HG03460 (cell line): ENCODE data around the gene ZNF775.

ENCODE experiments used
- ATAC-seq: cut with Tn5 transposase; IDR thresholded peaks from one replicate; pipeline ENCODE4 v1.9.1; 2021; ENCODE audit not compliant: unreplicated experiment

The ZNF775 gene

DNA sequence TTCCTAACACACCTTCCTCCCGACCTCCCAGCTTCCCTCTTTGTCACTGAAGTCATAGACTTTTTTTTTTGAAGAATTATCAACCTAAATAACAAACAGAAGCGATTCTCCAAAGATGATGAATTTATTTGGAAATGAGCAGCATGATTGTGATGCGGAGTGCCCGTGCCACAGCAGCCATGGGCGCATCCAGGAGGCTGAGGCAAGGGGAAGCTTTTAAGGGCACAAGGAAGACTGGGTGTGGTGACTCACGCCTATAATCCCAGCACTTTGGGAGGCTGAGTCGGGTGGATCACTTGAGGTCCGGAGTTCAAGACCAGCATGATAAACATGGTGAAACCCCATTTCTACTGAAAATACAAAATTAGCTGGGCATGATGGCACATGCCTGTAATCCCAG lies 55.1 kb downstream of the ZNF775 start:
- no peak for ATAC-seq

DNA sequence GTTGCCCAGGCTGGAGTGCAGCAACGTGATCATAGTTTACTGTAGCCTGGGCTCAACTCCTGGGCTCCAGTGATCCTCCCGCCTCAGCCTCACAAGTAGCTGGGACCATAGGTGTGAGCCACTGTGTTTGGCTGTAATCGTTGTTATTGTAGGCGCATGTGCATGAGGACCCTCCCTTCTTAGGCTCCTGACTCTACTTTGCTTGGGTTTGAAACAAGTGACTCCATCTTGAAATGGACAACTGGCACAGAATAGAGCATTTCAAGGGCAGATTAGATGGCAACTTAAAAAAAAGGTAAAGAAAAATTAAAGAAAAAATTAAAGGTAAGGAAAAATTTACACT lies 55.9 kb downstream of the ZNF775 start:
- ATAC-seq = no peak

GRCh38 chr7:150435390-150436073 lies 56.4 kb downstream of the ZNF775 start:
- peak; percentile 93 for ATAC-seq

- ATAC-seq = no peak
These were observed 60.8 kb downstream of the ZNF775 start for GRCh38 chr7:150439967-150440366.

- no peak for ATAC-seq
These were observed 62.4 kb downstream of the ZNF775 start for GRCh38 chr7:150441524-150441923.

- no peak for ATAC-seq
These were observed 63.7 kb downstream of the ZNF775 start for GRCh38 chr7:150442811-150443210.

DNA sequence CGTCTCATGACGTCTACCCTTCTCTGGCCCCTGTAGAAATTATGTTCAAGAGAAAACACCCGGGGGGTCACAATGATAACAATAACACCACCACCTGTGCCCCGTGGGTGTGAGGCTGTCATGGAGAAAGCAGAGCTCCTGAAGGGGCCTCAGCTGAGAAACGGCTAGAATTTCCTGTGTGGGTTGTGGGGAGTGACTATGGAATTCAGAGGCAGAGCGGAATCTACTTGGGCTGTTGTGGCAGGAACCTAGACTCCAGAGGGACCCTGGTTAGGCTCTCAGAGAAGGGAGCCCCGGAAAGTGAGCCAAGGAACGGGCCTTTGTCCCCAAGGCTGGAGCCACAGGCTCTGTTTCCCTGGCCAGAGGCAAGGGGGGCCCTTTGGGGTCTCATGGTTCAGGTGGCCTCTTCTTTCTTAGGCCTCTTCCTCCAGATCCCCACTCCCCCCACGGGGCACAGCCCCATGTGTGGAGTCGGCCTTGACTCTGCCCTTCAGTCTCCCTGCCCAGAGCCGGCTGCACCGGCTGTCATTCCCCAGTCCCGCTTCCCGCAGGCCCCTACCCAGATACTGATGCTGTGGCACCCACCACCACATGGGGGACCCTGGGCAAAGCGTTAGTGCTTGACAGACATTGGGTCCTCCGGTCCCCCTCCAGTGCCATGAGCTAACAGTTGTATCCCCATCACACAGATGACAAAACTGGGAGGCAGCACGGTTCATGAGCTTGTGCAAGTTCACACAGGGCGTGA lies 64.8 kb downstream of the ZNF775 start:
- ATAC-seq = no peak

DNA sequence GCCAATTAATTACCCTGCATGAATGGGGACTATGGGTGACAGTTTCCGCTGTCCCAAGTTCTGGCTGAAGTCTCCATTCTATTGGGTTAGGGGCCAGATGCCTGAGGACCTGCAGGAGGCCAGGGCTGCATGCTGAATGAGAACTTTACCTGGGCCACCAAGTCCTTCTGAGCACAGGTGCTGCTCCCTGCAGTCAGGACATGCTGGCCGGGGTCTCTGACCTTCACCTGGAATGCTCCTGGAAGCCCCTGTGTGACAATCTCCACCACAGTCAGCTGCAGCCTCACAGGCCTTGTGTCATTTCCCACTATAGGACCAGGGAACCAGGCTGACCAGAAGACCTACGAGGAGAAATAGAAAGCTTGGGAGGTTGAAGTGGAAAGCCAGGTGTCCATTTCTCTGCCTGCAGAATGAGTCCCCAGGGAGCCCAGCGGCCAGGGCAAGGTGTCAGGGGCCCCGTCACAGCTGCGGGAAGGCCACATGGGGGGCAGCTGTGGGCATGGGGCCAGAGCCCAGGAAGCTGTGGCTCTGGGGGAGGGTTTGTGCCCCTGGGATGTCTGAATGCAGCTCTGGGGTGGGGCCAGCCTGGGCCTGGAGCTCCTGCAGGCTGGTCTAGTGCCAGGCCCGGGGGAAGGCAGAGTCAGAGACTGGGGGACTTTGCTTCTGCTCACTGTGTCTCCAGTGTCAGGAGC lies 65.7 kb downstream of the ZNF775 start:
- ATAC-seq = no peak

DNA sequence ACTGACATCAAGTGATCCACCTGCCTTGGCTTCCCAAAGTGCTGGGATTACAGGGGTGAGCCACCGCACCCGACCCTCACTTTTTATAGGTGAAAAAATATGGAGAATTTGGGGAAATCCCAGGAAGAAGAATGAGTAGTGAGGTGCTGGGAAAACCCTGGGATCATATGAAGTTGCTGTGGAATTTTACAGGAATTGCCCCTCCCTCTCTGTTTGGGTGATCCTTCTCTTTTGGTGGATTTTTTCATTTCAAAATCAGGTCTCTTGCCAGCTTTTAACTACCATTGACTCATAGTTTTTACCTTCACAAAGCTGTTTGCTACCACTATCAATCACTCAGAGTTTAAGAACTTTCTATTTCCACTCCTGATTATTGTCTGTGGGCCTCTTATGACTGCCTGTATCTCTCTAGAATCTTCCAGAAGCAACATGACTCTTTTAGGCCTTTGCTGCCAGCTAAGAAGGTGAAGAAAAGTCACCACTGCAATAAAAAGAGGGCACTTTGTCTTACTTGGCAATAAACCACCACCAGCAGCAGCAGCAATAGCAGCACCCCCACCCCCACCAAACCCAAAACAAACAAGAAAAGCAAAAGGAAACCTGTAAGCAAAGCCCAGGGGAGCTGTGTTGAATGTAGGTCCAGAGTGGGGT lies 67.3 kb downstream of the ZNF775 start:
- ATAC-seq = no peak
